Measurements from ENCODE around the gene CDC20B.

CDC20B gene

DNA sequence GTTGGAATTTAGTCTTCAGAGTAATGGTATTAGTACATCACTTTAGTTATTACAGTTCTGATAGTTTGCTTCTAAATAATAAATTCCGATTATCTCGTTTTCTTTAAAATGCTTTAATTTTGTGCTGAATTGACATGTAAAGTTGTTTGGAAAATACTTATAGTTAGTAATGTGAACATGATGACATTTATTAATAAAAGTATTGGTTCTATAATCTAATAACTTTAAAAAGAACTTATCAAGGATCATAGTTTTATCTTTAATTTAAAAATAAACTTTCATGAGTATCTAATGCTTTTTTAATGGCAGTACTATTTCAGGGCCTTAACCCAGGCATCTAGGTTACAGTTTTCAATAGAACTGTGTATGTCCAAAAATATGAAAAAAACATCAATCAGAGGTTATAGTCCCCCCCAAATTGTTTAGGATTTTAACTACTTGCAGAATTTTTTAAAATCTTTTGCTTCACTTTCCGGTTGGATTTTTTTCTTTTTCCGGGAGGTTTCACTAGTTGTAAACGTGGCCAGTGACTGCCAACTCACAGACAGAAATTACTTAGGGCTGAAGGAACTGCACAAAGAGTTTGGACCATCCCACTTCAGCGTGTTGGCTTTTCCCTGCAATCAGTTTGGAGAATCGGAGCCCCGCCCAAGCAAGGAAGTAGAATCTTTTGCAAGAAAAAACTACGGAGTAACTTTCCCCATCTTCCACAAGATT, 12.3 kb downstream of the CDC20B start (continued):
- TF ChIP-seq SP2 (tag by site-specific recombination; IDR thresholded peaks at IDR 0.05) (peak; percentile 48), ZNF76 (tag by site-specific recombination; IDR thresholded peaks at IDR 0.05; ENCODE audit: borderline replicate concordance, low read depth) (no peak), ZNF747 (tag by site-specific recombination; IDR thresholded peaks at IDR 0.05) (no peak), KLF9 (tag by site-specific recombination; IDR thresholded peaks at IDR 0.05; ENCODE audit: low read depth) (0 out of 2 replicates have a peak, but pooled peaks have one; percentile 14), ZNF266 (tag by site-specific recombination; IDR thresholded peaks at IDR 0.05; ENCODE audit: low read depth) (no peak)
- TF ChIP-seq, protein P1, sequence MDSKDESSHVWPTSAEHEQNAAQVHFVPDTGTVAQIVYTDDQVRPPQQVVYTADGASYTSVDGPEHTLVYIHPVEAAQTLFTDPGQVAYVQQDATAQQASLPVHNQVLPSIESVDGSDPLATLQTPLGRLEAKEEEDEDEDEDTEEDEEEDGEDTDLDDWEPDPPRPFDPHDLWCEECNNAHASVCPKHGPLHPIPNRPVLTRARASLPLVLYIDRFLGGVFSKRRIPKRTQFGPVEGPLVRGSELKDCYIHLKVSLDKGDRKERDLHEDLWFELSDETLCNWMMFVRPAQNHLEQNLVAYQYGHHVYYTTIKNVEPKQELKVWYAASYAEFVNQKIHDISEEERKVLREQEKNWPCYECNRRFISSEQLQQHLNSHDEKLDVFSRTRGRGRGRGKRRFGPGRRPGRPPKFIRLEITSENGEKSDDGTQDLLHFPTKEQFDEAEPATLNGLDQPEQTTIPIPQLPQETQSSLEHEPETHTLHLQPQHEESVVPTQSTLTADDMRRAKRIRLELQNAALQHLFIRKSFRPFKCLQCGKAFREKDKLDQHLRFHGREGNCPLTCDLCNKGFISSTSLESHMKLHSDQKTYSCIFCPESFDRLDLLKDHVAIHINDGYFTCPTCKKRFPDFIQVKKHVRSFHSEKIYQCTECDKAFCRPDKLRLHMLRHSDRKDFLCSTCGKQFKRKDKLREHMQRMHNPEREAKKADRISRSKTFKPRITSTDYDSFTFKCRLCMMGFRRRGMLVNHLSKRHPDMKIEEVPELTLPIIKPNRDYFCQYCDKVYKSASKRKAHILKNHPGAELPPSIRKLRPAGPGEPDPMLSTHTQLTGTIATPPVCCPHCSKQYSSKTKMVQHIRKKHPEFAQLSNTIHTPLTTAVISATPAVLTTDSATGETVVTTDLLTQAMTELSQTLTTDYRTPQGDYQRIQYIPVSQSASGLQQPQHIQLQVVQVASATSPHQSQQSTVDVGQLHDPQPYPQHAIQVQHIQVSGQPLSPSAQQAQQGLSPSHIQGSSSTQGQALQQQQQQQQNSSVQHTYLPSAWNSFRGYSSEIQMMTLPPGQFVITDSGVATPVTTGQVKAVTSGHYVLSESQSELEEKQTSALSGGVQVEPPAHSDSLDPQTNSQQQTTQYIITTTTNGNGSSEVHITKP (tag by site-specific recombination; IDR thresholded peaks at IDR 0.05): peak; percentile 93
- TF ChIP-seq, protein P2, sequence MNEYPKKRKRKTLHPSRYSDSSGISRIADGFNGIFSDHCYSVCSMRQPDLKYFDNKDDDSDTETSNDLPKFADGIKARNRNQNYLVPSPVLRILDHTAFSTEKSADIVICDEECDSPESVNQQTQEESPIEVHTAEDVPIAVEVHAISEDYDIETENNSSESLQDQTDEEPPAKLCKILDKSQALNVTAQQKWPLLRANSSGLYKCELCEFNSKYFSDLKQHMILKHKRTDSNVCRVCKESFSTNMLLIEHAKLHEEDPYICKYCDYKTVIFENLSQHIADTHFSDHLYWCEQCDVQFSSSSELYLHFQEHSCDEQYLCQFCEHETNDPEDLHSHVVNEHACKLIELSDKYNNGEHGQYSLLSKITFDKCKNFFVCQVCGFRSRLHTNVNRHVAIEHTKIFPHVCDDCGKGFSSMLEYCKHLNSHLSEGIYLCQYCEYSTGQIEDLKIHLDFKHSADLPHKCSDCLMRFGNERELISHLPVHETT (tag by site-specific recombination; IDR thresholded peaks at IDR 0.05): no peak
- TF ChIP-seq, protein P3, sequence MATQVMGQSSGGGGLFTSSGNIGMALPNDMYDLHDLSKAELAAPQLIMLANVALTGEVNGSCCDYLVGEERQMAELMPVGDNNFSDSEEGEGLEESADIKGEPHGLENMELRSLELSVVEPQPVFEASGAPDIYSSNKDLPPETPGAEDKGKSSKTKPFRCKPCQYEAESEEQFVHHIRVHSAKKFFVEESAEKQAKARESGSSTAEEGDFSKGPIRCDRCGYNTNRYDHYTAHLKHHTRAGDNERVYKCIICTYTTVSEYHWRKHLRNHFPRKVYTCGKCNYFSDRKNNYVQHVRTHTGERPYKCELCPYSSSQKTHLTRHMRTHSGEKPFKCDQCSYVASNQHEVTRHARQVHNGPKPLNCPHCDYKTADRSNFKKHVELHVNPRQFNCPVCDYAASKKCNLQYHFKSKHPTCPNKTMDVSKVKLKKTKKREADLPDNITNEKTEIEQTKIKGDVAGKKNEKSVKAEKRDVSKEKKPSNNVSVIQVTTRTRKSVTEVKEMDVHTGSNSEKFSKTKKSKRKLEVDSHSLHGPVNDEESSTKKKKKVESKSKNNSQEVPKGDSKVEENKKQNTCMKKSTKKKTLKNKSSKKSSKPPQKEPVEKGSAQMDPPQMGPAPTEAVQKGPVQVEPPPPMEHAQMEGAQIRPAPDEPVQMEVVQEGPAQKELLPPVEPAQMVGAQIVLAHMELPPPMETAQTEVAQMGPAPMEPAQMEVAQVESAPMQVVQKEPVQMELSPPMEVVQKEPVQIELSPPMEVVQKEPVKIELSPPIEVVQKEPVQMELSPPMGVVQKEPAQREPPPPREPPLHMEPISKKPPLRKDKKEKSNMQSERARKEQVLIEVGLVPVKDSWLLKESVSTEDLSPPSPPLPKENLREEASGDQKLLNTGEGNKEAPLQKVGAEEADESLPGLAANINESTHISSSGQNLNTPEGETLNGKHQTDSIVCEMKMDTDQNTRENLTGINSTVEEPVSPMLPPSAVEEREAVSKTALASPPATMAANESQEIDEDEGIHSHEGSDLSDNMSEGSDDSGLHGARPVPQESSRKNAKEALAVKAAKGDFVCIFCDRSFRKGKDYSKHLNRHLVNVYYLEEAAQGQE (tag by site-specific recombination; IDR thresholded peaks at IDR 0.05): no peak

DNA sequence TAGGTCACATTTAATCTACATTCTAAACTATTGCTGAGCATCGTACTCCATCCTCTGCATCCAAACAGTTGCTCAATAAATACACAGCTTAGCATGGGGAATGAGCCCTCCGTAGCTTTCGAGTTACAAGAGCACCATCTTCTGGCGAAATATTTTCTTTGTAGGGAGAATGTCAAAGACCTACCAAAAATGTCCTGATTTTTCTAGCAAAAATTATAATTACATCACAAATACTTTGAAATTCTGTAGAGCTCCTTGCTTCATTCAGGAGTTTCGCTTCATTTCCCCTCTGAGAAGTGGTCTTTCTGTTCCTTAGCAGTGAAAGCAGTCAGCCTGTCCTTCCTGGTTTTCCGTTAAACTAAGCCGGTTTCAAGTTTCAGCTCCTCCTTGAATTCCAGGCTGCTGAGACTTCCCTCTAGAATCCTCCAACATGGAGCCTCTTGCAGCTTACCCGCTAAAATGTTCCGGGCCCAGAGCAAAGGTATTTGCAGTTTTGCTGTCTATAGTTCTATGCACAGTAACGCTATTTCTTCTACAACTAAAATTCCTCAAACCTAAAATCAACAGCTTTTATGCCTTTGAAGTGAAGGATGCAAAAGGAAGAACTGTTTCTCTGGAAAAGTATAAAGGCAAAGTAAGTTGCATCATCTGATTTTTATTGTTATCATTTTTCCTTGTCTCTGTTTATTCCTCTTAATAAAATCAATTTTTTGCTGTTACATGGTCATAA, 13.0 kb downstream of the CDC20B start, which contains the start of gene GPX8:
TSS of gene GPX8 (plus strand) at position 409 of the 730 bp plus-strand sequence. CDS start at position 431, 22 bp downstream.
- Histone ChIP-seq H3K4me3 (ENCODE audit: low read depth, low read length) (peak within 1 kb of the TSS; percentile 54), H3K27ac (ENCODE audit: extremely low read depth, low read depth, low read length) (peak within 1 kb of the TSS; percentile 2; the same call in 1 of the 2 replicates), H3K4me1 (ENCODE audit: control insufficient read depth, insufficient read depth, low read length) (no peaks in the 10 kb centered on the region), H3K36me3 (ENCODE audit: control insufficient read depth in 2 of 2, insufficient read depth in 1 of 2, low read length in 2 of 2) (peaks cover 15 to 24% of the 10 kb centered on the region in 2 experiments), H3K9me3 (ENCODE audit: control insufficient read depth, insufficient read depth, low read depth, low read length) (no peaks in the 10 kb centered on the region)
- CTCF ChIA-PET: interaction anchor here (0.6 to 2.5 kb wide), 39 partner anchors 9 to 913 kb away, joined by 3 to 56 read pairs (median 5); partner anchors contain the start of gene CDC20B
- POLR2A ChIA-PET: interaction anchor here (0.5 to 1.5 kb wide), 10 partner anchors 12 to 1069 kb away, joined by 3 to 8 read pairs (median 4); partner anchors contain the start of genes DHX29, MTREX and SNX18
- no peak for TF ChIP-seq ZNF621 (tag by site-specific recombination; IDR thresholded peaks at IDR 0.05)
- no peak for TF ChIP-seq ZNF670 (tag by site-specific recombination; IDR thresholded peaks at IDR 0.05; ENCODE audit: low read depth)
- no peak for TF ChIP-seq ZNF530 (tag by site-specific recombination; IDR thresholded peaks at IDR 0.05; ENCODE audit: low read depth)
- peak; percentile 53; the same call in 1 of the 2 replicates for TF ChIP-seq ZNF394 (tag by site-specific recombination; IDR thresholded peaks at IDR 0.05; ENCODE audit: borderline replicate concordance)
- TF ChIP-seq PRDM1 (tag by site-specific recombination; IDR thresholded peaks at IDR 0.05): 0 out of 2 replicates have a peak, but pooled peaks have one; percentile 66
- no peak for TF ChIP-seq ZNF19 (tag by site-specific recombination; IDR thresholded peaks at IDR 0.05; ENCODE audit: low read depth)
- TF ChIP-seq ZNF324 (tag by site-specific recombination; IDR thresholded peaks at IDR 0.05): no peak
- peak; percentile 22; the same call in 1 of the 2 replicates for TF ChIP-seq ZNF366 (tag by site-specific recombination; conservative IDR thresholded peaks at IDR 0.05)
- no peak for TF ChIP-seq ZNF24 (tag by site-specific recombination; IDR thresholded peaks at IDR 0.05)
- no peak for TF ChIP-seq ZNF548 (tag by site-specific recombination; IDR thresholded peaks at IDR 0.05)
- TF ChIP-seq ZNF416 (tag by site-specific recombination; IDR thresholded peaks at IDR 0.05): no peak
- no peak for TF ChIP-seq ZFP69B (tag by site-specific recombination; IDR thresholded peaks at IDR 0.05)
- TF ChIP-seq, protein P4, sequence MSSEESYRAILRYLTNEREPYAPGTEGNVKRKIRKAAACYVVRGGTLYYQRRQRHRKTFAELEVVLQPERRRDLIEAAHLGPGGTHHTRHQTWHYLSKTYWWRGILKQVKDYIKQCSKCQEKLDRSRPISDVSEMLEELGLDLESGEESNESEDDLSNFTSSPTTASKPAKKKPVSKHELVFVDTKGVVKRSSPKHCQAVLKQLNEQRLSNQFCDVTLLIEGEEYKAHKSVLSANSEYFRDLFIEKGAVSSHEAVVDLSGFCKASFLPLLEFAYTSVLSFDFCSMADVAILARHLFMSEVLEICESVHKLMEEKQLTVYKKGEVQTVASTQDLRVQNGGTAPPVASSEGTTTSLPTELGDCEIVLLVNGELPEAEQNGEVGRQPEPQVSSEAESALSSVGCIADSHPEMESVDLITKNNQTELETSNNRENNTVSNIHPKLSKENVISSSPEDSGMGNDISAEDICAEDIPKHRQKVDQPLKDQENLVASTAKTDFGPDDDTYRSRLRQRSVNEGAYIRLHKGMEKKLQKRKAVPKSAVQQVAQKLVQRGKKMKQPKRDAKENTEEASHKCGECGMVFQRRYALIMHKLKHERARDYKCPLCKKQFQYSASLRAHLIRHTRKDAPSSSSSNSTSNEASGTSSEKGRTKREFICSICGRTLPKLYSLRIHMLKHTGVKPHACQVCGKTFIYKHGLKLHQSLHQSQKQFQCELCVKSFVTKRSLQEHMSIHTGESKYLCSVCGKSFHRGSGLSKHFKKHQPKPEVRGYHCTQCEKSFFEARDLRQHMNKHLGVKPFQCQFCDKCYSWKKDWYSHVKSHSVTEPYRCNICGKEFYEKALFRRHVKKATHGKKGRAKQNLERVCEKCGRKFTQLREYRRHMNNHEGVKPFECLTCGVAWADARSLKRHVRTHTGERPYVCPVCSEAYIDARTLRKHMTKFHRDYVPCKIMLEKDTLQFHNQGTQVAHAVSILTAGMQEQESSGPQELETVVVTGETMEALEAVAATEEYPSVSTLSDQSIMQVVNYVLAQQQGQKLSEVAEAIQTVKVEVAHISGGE (tag by site-specific recombination; conservative IDR thresholded peaks at IDR 0.05; ENCODE audit: low read depth): peak; percentile 16; the same call in 1 of the 2 replicates
- TF ChIP-seq ZNF350 (tag by site-specific recombination; IDR thresholded peaks at IDR 0.05): no peak
- no peak for TF ChIP-seq ZNF558 (tag by site-specific recombination; IDR thresholded peaks at IDR 0.05)
